GM12878 (cell line): Measurements from ENCODE around the gene SLC4A2. TPM values are rescaled to one million over a fixed set of nuclear protein-coding genes. Genes with fewer than 3 reads are reported as not detected.

Experiments used
- ATAC-seq: fragments of 200-7000 bp; cut with Tn5 transposase; 3 replicates; pipeline ENCODE4 v1.9.1; 2020; ENCODE audit warnings: mild to moderate bottlenecking, moderate library complexity
- BruUV-seq: library from RNA; stranded (reverse); fragments of 400-500 nt; replicated peaks from 2 replicates; lab custom pipeline; 2021; lab: Mats Ljungman, UMichigan
- CTCF ChIA-PET: fragments of 300-600 bp; sonication (Branson Sonifier 250); formaldehyde crosslinking; extraction: SDS; loops from one replicate; lab custom pipeline; 2021; ENCODE audit warnings: inconsistent platforms; lab: Yijun Ruan, JAX
- POLR2A ChIA-PET: fragments of 350-600 bp; formaldehyde crosslinking; extraction: SDS; loops from one replicate; lab custom pipeline; 2021; ENCODE audit warnings: inconsistent platforms; lab: Charles Lee
- RAD21 ChIA-PET: fragments of 300-600 bp; sonication (Branson Sonifier 250); formaldehyde crosslinking; loops from one replicate; lab custom pipeline; 2023; ENCODE audit warnings: antibody characterized with exemption; ENCODE audit not compliant: unreplicated experiment; lab: Charles Lee
- SMC1A ChIA-PET: fragments of 300-600 bp; sonication (Branson Sonifier 250); formaldehyde crosslinking; loops from one replicate; lab custom pipeline; 2023; ENCODE audit not compliant: unreplicated experiment, uncharacterized antibody; lab: Charles Lee
- DNase-seq: peaks from one replicate; pipeline ENCODE4 v3.0.0-alpha.2; 2011; ENCODE audit warnings: low read depth, low spot score
- FAIRE-seq: peaks from 3 replicates; lab custom pipeline; 2011; peaks lifted over from hg19 to GRCh38; lab: Jason Lieb, UNC
- H2AFZ ChIP-seq: 2 replicates; pipeline ENCODE4 v1.6.0; 2011; ENCODE audit warnings: low read depth, low read length, control low read depth; ENCODE audit not compliant: control insufficient read depth
- H3K27ac ChIP-seq: 2 replicates; pipeline ENCODE4 v1.5.1; 2011; ENCODE audit warnings: control low read depth; ENCODE audit not compliant: control insufficient read depth, insufficient read depth
- H3K27me3 ChIP-seq, 2 experiments: replicated peaks in 1 of 2; 2 replicates each; pipeline versions ENCODE4 v1.6.0 to v1.6.1; 2011; ENCODE audit warnings: low read length in 1 of 2; ENCODE audit not compliant: control insufficient read depth in 2 of 2, insufficient read depth in 2 of 2
- H3K36me3 ChIP-seq, 2 experiments: 2 replicates each; pipeline ENCODE4 v1.5.1; 2011; ENCODE audit warnings: low read length in 1 of 2; ENCODE audit not compliant: control insufficient read depth in 2 of 2, insufficient read depth in 2 of 2
- H3K4me1 ChIP-seq: 2 replicates; pipeline ENCODE4 v1.6.1; 2011; ENCODE audit warnings: mild to moderate bottlenecking, low read length, moderate library complexity, mixed read lengths; ENCODE audit not compliant: control insufficient read depth, insufficient read depth
- H3K4me2 ChIP-seq: 2 replicates; pipeline ENCODE4 v1.6.0; 2011; ENCODE audit warnings: control low read depth; ENCODE audit not compliant: control insufficient read depth, insufficient read depth
- H3K4me3 ChIP-seq: fragments of 200-600 bp; sonication (generic); 2 replicates; pipeline ENCODE4 v1.5.1; 2016
- H3K79me2 ChIP-seq: 2 replicates; pipeline ENCODE4 v1.6.0; 2011; ENCODE audit warnings: low read length; ENCODE audit not compliant: control insufficient read depth, insufficient read depth
- H3K9ac ChIP-seq: 2 replicates; pipeline ENCODE4 v1.8.0; 2011; ENCODE audit warnings: low read length, control low read depth, mixed read lengths; ENCODE audit not compliant: control insufficient read depth, insufficient read depth
- H3K9me3 ChIP-seq: replicated peaks from 3 replicates; pipeline ENCODE4 v1.5.1; 2011; ENCODE audit warnings: mild to moderate bottlenecking, low read length; ENCODE audit not compliant: control insufficient read depth, insufficient read depth
- H4K20me1 ChIP-seq: 2 replicates; pipeline ENCODE4 v1.6.0; 2011; ENCODE audit not compliant: control insufficient read depth, insufficient read depth
- DPF2 ChIP-seq: fragments of 450-650 bp; IDR thresholded peaks from 2 replicates; pipeline ENCODE4 v1.6.1; 2017; ENCODE audit warnings: mild to moderate bottlenecking
- EGR1 ChIP-seq, 2 experiments: IDR thresholded peaks; 1 replicate in 1 of 2; 2 replicates in 1 of 2; pipeline ENCODE4 v1.6.1; 2011 to 2012; ENCODE audit warnings: low read depth in 2 of 2, low read length in 2 of 2, borderline replicate concordance in 1 of 2, mild to moderate bottlenecking in 1 of 2, moderate library complexity in 1 of 2
- HDAC2 ChIP-seq: fragments of 200-600 bp; sonication (generic); IDR thresholded peaks from 2 replicates; pipeline ENCODE4 v1.6.1; 2017
- IRF4 ChIP-seq: IDR thresholded peaks from 2 replicates; pipeline ENCODE4 v1.6.1; 2011; ENCODE audit warnings: low read depth, low read length
- MTA3 ChIP-seq: IDR thresholded peaks from 2 replicates; pipeline ENCODE4 v1.6.1; 2012; ENCODE audit warnings: low read length, inconsistent platforms, borderline replicate concordance
- NFIC ChIP-seq: IDR thresholded peaks from 2 replicates; pipeline ENCODE4 v1.6.1; 2012; ENCODE audit warnings: low read depth, mild to moderate bottlenecking, inconsistent platforms, low read length, moderate library complexity
- NKRF ChIP-seq: fragments of 450-650 bp; conservative IDR thresholded peaks from 2 replicates; pipeline ENCODE4 v1.6.1; 2017; ENCODE audit warnings: mild to moderate bottlenecking, moderate library complexity
- POLR2AphosphoS2 ChIP-seq: IDR thresholded peaks from 2 replicates; pipeline ENCODE4 v1.6.1; 2011; ENCODE audit warnings: low read depth, mild to moderate bottlenecking, low read length, improper control_type of control experiment, moderate library complexity
- SP1 ChIP-seq: IDR thresholded peaks from one replicate; pipeline ENCODE4 v1.6.1; 2011; ENCODE audit warnings: low read depth, low read length
- SPI1 ChIP-seq: IDR thresholded peaks from 2 replicates; pipeline ENCODE4 v1.6.1; 2011; ENCODE audit warnings: low read depth, mild to moderate bottlenecking, low read length, moderate library complexity, borderline replicate concordance; ENCODE audit not compliant: insufficient read depth
- WGBS: methylation state at CpG from one replicate; pipeline ENCODE4 v1.1.6; 2016; ENCODE audit warnings: low lambda C conversion rate; ENCODE audit not compliant: insufficient replicate concordance, insufficient coverage; ENCODE audit errors: missing lambda C conversion rate; 5-methylcytosine and 5-hydroxymethylcytosine counted together
- in situ Hi-C: fragments of 300-500 bp; cut with MboI; formaldehyde crosslinking; loops from 9 replicates; pipeline ENCODE4 v1.14.3; 2018; ENCODE audit warnings: mixed read lengths
- intact Hi-C: fragments of 100-400 bp; cut with micrococcal nuclease; formaldehyde crosslinking; loops from one replicate; pipeline ENCODE4 v1.14.2; 2022; ENCODE audit not compliant: unreplicated experiment
- polyA plus RNA-seq, 11 experiments: library from polyadenylated mRNA; depleted of rRNA in 4 of 11; unstranded in 6 of 11; stranded (reverse) in 5 of 11; fragments of >200 nt; fragmentation: Nextera tagmentation in 4 of 11; fragmentation: Illumina TruSeq in 1 of 11; extraction: Ambion mirVana in 4 of 11; extraction: Trizol in 1 of 11; gene quantifications; 1 replicate in 1 of 11; 2 replicates in 10 of 11; pipeline versions ENCODE4 v1.2.1 to v1.2.3, GENCODE V29; 2011 to 2016; ENCODE audit warnings: inconsistent platforms in 2 of 11, missing spikeins in 2 of 11, low read depth in 1 of 11
- total RNA-seq, 4 experiments: library from RNA; depleted of rRNA in 3 of 4; stranded (reverse); fragments of >200 nt in 3 of 4; fragmentation: Illumina TruSeq in 1 of 4; extraction: Trizol in 1 of 4; gene quantifications; 2 replicates each; pipeline versions ENCODE4 v1.2.1 to v1.2.3, GENCODE V29; 2013 to 2021
- TF ChIP-seq, protein P1 (sequence below): IDR thresholded peaks from 2 replicates; pipeline ENCODE4 v1.6.1; 2011; ENCODE audit warnings: low read depth, low read length, improper control_type of control experiment, borderline replicate concordance
- TF ChIP-seq, protein P2 (sequence below): fragments of 450-650 bp; IDR thresholded peaks from 2 replicates; pipeline ENCODE4 v1.6.1; 2016; ENCODE audit warnings: mild to moderate bottlenecking, moderate library complexity, borderline replicate concordance
- TF ChIP-seq, protein P3 (sequence below): fragments of 450-650 bp; IDR thresholded peaks from 2 replicates; pipeline ENCODE4 v1.6.1; 2018; ENCODE audit warnings: mild to moderate bottlenecking, low read depth, moderate library complexity; ENCODE audit not compliant: partially characterized antibody
- TF ChIP-seq, protein P4 (sequence below): IDR thresholded peaks from 2 replicates; pipeline ENCODE4 v1.6.1; 2011; ENCODE audit warnings: borderline replicate concordance, low read depth, mild to moderate bottlenecking, moderate library complexity, mixed read lengths, low read length; ENCODE audit not compliant: insufficient read depth; ENCODE audit errors: extremely low read length

Gene SLC4A2
- total and polyA plus RNA-seq, 10 of the 15 experiments (the other 5 are each of a cell fraction or from before 2014, with no cell fraction given), result 2.7 to 78.6 (median 30.1) TPM

GRCh38 chr7:151122276-151122675 is 62.9 kb downstream of the SLC4A2 start:
- Histone ChIP-seq H3K9me3 (no peaks in the 10 kb centered on the region), H3K9ac (no peak overlapping the region), H3K79me2 (no peaks in the 10 kb centered on the region), H3K4me3 (no peak overlapping the region), H2AFZ (no peak overlapping the region), H3K4me2 (no peak overlapping the region), H3K27me3 (no peaks in the 10 kb centered on the region), H3K27ac (no peak overlapping the region), H4K20me1 (no peaks in the 10 kb centered on the region), H3K4me1 (no peaks in the 10 kb centered on the region), H3K36me3 (peaks cover 9 to 23% of the 10 kb centered on the region in 2 experiments; a peak in 3 of 4 replicates)
- FAIRE-seq (no peak), DNase-seq (no peak), ATAC-seq (no peak)
- intact Hi-C loops (no loop called here), in situ Hi-C loops (no loop called here)
- no TSS peak for BruUV-seq
- RAD21 ChIA-PET, result no interaction called here
- 99% methylated on average over 10 of the region's 24 CpGs for whole genome bisulfite sequencing
- POLR2A ChIA-PET, result no interaction called here
- CTCF ChIA-PET, result no interaction called here
- SMC1A ChIA-PET, result no interaction called here
- TF ChIP-seq, protein P1, sequence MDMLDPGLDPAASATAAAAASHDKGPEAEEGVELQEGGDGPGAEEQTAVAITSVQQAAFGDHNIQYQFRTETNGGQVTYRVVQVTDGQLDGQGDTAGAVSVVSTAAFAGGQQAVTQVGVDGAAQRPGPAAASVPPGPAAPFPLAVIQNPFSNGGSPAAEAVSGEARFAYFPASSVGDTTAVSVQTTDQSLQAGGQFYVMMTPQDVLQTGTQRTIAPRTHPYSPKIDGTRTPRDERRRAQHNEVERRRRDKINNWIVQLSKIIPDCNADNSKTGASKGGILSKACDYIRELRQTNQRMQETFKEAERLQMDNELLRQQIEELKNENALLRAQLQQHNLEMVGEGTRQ, result no peak
- TF ChIP-seq DPF2 (no peak), EGR1 (IDR thresholded peaks at IDR 0.05; ENCODE audit: borderline replicate concordance in 1 of 2, low read depth in 2 of 2, low read length in 2 of 2) (no peak), NKRF (no peak), SPI1 (no peak), SP1 (no peak), MTA3 (no peak), POLR2AphosphoS2 (no peak), NFIC (no peak), IRF4 (no peak), HDAC2 (no peak)
- TF ChIP-seq, protein P2, sequence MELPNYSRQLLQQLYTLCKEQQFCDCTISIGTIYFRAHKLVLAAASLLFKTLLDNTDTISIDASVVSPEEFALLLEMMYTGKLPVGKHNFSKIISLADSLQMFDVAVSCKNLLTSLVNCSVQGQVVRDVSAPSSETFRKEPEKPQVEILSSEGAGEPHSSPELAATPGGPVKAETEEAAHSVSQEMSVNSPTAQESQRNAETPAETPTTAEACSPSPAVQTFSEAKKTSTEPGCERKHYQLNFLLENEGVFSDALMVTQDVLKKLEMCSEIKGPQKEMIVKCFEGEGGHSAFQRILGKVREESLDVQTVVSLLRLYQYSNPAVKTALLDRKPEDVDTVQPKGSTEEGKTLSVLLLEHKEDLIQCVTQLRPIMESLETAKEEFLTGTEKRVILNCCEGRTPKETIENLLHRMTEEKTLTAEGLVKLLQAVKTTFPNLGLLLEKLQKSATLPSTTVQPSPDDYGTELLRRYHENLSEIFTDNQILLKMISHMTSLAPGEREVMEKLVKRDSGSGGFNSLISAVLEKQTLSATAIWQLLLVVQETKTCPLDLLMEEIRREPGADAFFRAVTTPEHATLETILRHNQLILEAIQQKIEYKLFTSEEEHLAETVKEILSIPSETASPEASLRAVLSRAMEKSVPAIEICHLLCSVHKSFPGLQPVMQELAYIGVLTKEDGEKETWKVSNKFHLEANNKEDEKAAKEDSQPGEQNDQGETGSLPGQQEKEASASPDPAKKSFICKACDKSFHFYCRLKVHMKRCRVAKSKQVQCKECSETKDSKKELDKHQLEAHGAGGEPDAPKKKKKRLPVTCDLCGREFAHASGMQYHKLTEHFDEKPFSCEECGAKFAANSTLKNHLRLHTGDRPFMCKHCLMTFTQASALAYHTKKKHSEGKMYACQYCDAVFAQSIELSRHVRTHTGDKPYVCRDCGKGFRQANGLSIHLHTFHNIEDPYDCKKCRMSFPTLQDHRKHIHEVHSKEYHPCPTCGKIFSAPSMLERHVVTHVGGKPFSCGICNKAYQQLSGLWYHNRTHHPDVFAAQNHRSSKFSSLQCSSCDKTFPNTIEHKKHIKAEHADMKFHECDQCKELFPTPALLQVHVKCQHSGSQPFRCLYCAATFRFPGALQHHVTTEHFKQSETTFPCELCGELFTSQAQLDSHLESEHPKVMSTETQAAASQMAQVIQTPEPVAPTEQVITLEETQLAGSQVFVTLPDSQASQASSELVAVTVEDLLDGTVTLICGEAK, result no peak
- TF ChIP-seq, protein P3, sequence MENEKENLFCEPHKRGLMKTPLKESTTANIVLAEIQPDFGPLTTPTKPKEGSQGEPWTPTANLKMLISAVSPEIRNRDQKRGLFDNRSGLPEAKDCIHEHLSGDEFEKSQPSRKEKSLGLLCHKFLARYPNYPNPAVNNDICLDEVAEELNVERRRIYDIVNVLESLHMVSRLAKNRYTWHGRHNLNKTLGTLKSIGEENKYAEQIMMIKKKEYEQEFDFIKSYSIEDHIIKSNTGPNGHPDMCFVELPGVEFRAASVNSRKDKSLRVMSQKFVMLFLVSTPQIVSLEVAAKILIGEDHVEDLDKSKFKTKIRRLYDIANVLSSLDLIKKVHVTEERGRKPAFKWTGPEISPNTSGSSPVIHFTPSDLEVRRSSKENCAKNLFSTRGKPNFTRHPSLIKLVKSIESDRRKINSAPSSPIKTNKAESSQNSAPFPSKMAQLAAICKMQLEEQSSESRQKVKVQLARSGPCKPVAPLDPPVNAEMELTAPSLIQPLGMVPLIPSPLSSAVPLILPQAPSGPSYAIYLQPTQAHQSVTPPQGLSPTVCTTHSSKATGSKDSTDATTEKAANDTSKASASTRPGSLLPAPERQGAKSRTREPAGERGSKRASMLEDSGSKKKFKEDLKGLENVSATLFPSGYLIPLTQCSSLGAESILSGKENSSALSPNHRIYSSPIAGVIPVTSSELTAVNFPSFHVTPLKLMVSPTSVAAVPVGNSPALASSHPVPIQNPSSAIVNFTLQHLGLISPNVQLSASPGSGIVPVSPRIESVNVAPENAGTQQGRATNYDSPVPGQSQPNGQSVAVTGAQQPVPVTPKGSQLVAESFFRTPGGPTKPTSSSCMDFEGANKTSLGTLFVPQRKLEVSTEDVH, result no peak
- TF ChIP-seq, protein P4, sequence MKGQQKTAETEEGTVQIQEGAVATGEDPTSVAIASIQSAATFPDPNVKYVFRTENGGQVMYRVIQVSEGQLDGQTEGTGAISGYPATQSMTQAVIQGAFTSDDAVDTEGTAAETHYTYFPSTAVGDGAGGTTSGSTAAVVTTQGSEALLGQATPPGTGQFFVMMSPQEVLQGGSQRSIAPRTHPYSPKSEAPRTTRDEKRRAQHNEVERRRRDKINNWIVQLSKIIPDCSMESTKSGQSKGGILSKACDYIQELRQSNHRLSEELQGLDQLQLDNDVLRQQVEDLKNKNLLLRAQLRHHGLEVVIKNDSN, result no peak
